Activated naive CD8-positive, alpha-beta T cell treated with anti-CD3 and anti-CD28 coated beads, Interleukin-2, amount 50 U/mL, for 24 hours (primary cell): ENCODE measurements around the gene ACSL3.
"Not testable (repeated sequence)": the region's sequence is repeated elsewhere in the genome, so short reads cannot be mapped to it uniquely, and the experiment has no call there.

Source experiments
- ATAC-seq: fragments of 150-1000 bp; cut with Tn5 transposase; one replicate; pipeline ENCODE4 v1.10.0; 2021
- DNase-seq: peaks from one replicate; pipeline ENCODE4 v3.0.0; 2021
- H3K27ac Mint-ChIP-seq: one replicate; pipeline ENCODE4 v1.8.0; 2021; ENCODE audit warnings: mild to moderate bottlenecking, mixed read lengths
- H3K27me3 Mint-ChIP-seq: one replicate; pipeline ENCODE4 v1.8.0; 2021; ENCODE audit warnings: mixed read lengths
- H3K36me3 Mint-ChIP-seq: one replicate; pipeline ENCODE4 v1.8.0; 2021; ENCODE audit warnings: low read depth, mixed read lengths
- H3K4me1 Mint-ChIP-seq: one replicate; pipeline ENCODE4 v1.8.0; 2021; ENCODE audit warnings: mixed read lengths
- H3K4me3 Mint-ChIP-seq: one replicate; pipeline ENCODE4 v1.8.0; 2021; ENCODE audit warnings: mild to moderate bottlenecking, moderate library complexity, mixed read lengths
- H3K9me3 Mint-ChIP-seq: one replicate; pipeline ENCODE4 v1.8.0; 2021; ENCODE audit warnings: mixed read lengths

Gene ACSL3

GRCh38 chr2:222842491-222843174 lies 18.2 kb upstream of the ACSL3 start:
- peaks cover 2% of the 10 kb centered on the region for H3K27me3 Mint-ChIP-seq
- H3K4me1 Mint-ChIP-seq: peaks cover 10% of the 10 kb centered on the region
- H3K27ac Mint-ChIP-seq: no peak overlapping the region
- DNase-seq: no peak
- H3K9me3 Mint-ChIP-seq: no peaks in the 10 kb centered on the region
- no peak overlapping the region for H3K4me3 Mint-ChIP-seq
- no peaks in the 10 kb centered on the region for H3K36me3 Mint-ChIP-seq
- ATAC-seq: no peak

GRCh38 chr2:222844323-222844722 lies 16.5 kb upstream of the ACSL3 start:
- H3K4me1 Mint-ChIP-seq: peaks cover 10% of the 10 kb centered on the region
- DNase-seq (no peak), ATAC-seq (no peak)
- no peak overlapping the region for H3K27ac Mint-ChIP-seq
- H3K9me3 Mint-ChIP-seq: no peaks in the 10 kb centered on the region
- H3K4me3 Mint-ChIP-seq: no peak overlapping the region
- peaks cover 2% of the 10 kb centered on the region for H3K27me3 Mint-ChIP-seq
- no peaks in the 10 kb centered on the region for H3K36me3 Mint-ChIP-seq

DNA sequence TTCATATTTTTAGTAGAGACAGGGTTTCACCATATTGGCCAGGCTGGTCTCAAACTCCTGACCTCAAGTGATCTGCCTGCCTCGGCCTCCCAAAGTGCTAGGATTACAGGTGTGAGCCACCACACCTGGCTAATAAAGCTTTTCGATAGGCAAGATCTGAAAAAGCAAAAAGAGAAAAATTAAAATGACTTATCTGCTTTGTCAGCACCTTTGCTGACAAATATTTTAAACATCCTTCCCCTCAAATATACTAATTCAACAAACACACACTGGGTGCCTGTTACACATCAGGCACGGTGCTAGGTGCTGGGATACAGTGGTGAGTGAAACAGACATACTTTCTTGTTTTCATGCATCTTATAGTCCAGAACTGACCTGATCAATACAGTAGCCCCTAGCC lies 15.5 kb upstream of the ACSL3 start:
- H3K9me3 Mint-ChIP-seq, H3K4me3 Mint-ChIP-seq, H3K27ac Mint-ChIP-seq, H3K4me1 Mint-ChIP-seq, ATAC-seq, H3K36me3 Mint-ChIP-seq, DNase-seq, H3K27me3 Mint-ChIP-seq: not testable (repeated sequence)

GRCh38 chr2:222846003-222846402 lies 14.8 kb upstream of the ACSL3 start:
- DNase-seq (no peak), ATAC-seq (no peak)
- Mint-ChIP-seq H3K9me3 (no peaks in the 10 kb centered on the region), H3K36me3 (no peaks in the 10 kb centered on the region), H3K27me3 (peaks cover 2% of the 10 kb centered on the region), H3K27ac (no peak overlapping the region), H3K4me3 (no peak overlapping the region), H3K4me1 (peaks cover 5% of the 10 kb centered on the region)

- not testable (repeated sequence) for H3K27ac Mint-ChIP-seq
Observed at GRCh38 chr2:222848031-222848430, 12.8 kb upstream of the ACSL3 start.

GRCh38 chr2:222848862-222849261 lies 12.0 kb upstream of the ACSL3 start:
- no peak overlapping the region for H3K27ac Mint-ChIP-seq
- no peaks in the 10 kb centered on the region for H3K4me1 Mint-ChIP-seq
- no peak for DNase-seq
- H3K27me3 Mint-ChIP-seq: peaks cover 2% of the 10 kb centered on the region
- H3K36me3 Mint-ChIP-seq: no peaks in the 10 kb centered on the region
- H3K4me3 Mint-ChIP-seq: no peak overlapping the region
- ATAC-seq: no peak
- no peaks in the 10 kb centered on the region for H3K9me3 Mint-ChIP-seq

More at GRCh38 chr2:222848031-222848430, 12.8 kb upstream of the ACSL3 start:
- not testable (repeated sequence) for DNase-seq, ATAC-seq, H3K27me3 Mint-ChIP-seq, H3K9me3 Mint-ChIP-seq, H3K4me1 Mint-ChIP-seq, H3K4me3 Mint-ChIP-seq, H3K36me3 Mint-ChIP-seq

DNA sequence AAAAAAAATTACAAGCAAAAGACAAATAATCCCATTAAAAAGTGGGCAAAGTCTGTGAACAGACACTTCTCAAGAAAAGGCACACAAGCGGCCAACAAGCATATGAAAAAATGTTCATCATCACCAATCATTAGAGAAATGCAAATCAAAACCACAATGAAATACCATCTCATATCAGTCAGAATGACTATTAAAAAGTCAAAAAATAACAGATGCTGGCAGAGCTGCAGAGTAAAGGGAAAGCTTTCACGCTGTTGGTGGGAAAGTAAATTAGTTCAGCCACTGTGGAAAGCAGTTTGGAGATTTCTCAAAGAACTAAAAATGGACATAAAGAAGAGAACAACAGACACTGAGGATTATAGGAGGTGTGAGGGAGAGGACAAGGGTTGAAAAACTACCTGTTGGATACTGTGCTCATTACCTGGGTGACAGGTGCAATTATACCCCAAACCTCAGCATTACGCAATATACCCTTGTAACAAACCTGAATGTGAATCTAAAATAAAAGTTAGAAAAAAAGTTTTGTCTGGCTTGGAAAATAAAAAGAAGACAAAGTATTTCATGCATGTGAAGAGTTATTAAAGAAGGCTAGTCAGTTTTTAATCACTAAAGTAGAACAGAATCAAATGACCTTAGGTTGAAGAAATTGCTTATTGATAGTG lies 8.7 kb upstream of the ACSL3 start:
- H3K27ac Mint-ChIP-seq: no peak overlapping the region
- H3K36me3 Mint-ChIP-seq: no peaks in the 10 kb centered on the region
- H3K9me3 Mint-ChIP-seq: no peaks in the 10 kb centered on the region
- H3K27me3 Mint-ChIP-seq: peaks cover 2% of the 10 kb centered on the region
- H3K4me3 Mint-ChIP-seq: no peak overlapping the region
- ATAC-seq: no peak
- no peaks in the 10 kb centered on the region for H3K4me1 Mint-ChIP-seq
- no peak for DNase-seq

DNA sequence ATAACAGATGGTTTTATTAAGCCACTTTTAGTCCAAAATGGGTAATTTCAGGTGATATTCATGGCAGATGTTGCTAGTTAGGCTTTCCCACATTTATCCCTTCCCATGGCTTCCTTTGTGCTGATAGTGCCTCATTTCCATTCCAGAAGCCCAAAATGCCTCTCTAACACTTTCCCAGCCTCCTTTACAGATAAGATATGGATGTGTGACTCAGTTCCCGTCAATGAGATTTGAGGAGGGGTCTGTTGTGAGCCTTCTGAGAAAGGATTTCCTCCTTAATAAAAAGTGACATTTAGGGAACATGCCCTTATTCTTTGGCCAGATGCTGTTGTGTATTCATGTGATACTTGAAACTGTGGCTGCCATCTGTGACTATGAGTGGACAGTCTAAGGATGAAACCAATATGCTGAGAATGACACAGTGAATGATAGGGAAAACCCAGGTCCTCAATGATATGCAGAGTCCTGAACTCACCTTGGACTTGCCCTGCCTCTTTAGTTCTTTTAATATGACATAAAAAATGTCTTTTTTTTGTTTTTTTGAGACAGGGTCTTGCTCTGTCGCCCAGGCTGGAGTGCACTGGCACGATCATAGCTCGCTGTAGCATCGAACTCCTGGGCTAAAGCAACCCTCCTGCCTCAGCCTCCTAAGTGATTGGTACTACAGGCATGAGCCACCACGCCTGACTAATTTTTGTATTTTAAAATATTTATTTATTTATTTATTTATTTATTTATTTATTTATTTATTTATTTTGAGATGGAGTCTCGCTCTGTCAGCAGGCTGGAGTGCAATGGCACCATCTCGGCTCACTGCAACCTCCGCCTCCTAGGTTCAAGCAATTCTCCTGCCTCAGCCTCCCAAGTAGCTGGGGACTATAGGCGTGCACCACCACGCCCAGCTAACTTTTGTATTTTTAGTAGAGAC lies 5.8 kb upstream of the ACSL3 start:
- Mint-ChIP-seq H3K27ac (no peak overlapping the region), H3K9me3 (no peaks in the 10 kb centered on the region), H3K36me3 (no peaks in the 10 kb centered on the region), H3K4me1 (peaks cover 4% of the 10 kb centered on the region), H3K27me3 (peaks cover 3% of the 10 kb centered on the region), H3K4me3 (no peak overlapping the region)
- DNase-seq: no peak
- no peak for ATAC-seq

GRCh38 chr2:222859786-222860612 lies 837 bp upstream of the ACSL3 start:
- DNase-seq (no peak), ATAC-seq (no peak)
- H3K4me3 Mint-ChIP-seq: peak overlapping the region; percentile 73
- peak overlapping the region; percentile 32 for H3K27ac Mint-ChIP-seq
- no peaks in the 10 kb centered on the region for H3K9me3 Mint-ChIP-seq
- peaks cover 3% of the 10 kb centered on the region for H3K36me3 Mint-ChIP-seq
- peaks cover 7% of the 10 kb centered on the region for H3K4me1 Mint-ChIP-seq
- peaks cover 3% of the 10 kb centered on the region for H3K27me3 Mint-ChIP-seq

- H3K4me3 Mint-ChIP-seq: no peak overlapping the region
- DNase-seq: peak; percentile 32
Observed at GRCh38 chr2:222861411-222862105, 722 bp downstream of the ACSL3 start.

GRCh38 chr2:222862106-222862908 lies 1.5 kb downstream of the ACSL3 start:
- peaks cover 13% of the 10 kb centered on the region for H3K4me1 Mint-ChIP-seq
- peaks cover 3% of the 10 kb centered on the region for H3K27me3 Mint-ChIP-seq
- ATAC-seq (no peak), DNase-seq (no peak)
- no peaks in the 10 kb centered on the region for H3K9me3 Mint-ChIP-seq
- H3K4me3 Mint-ChIP-seq: no peak overlapping the region
- H3K36me3 Mint-ChIP-seq: peaks cover 3% of the 10 kb centered on the region
- H3K27ac Mint-ChIP-seq: peak overlapping the region; percentile 91

More at GRCh38 chr2:222861411-222862105, 722 bp downstream of the ACSL3 start:
- Mint-ChIP-seq H3K27me3 (peaks cover 3% of the 10 kb centered on the region), H3K36me3 (peaks cover 3% of the 10 kb centered on the region), H3K9me3 (no peaks in the 10 kb centered on the region), H3K4me1 (peaks cover 13% of the 10 kb centered on the region), H3K27ac (peak overlapping the region; percentile 91)
- ATAC-seq: peak; percentile 29

DNA sequence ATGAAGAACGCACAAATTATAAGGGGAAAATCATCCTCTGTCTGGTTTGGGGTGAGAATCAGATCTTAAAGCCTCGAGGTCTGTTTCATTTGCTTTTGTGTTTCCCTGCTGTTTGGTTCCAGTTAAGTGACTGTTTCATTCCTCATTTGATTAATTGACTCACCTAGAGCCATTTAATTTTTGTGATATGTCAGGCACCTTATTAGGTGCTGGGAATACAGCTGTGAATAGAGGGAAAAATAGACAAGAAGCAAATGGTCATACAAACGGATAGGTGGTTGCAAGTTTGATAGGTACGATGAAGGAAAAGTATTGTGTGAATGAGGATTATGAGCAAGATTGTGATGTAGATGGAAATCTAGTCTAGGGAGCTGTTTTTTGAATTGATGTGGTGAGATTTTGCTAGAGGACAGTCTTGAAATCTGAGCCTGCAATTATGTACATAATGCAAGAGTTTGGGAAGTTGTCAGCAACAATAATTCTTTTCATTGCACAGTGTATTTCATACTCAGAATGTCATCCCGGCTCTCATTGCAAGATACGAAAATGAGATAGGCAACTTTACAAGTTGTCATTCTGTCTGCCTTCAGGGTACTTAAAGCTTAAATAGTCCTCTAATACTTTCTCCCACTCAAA lies 2.2 kb downstream of the ACSL3 start:
- no peak overlapping the region for H3K4me3 Mint-ChIP-seq
- no peak overlapping the region for H3K27ac Mint-ChIP-seq
- H3K9me3 Mint-ChIP-seq: no peaks in the 10 kb centered on the region
- H3K4me1 Mint-ChIP-seq: peaks cover 13% of the 10 kb centered on the region
- H3K36me3 Mint-ChIP-seq: peaks cover 3% of the 10 kb centered on the region
- ATAC-seq (no peak), DNase-seq (no peak)
- peaks cover 1% of the 10 kb centered on the region for H3K27me3 Mint-ChIP-seq

DNA sequence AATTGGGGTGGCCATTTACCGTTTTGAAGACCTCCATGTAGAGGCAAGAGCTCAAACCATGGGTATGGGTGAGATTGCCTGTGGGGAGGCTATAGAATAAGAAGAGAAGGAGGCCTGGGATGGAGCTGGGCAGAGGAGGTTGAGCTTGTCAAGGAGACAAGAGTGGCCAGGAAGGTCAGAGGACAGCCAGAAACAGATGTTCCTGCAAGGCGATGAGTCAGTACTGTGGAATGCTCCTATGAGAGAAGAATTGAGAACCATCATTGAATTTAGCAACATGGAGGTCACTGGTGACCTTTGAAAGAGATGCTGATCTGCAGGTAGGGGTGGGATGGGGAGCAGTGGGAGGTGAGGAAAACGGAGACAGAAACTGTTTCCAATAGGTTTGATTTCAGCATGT lies 3.5 kb downstream of the ACSL3 start:
- no peaks in the 10 kb centered on the region for H3K27me3 Mint-ChIP-seq
- ATAC-seq (no peak), DNase-seq (no peak)
- no peak overlapping the region for H3K4me3 Mint-ChIP-seq
- H3K36me3 Mint-ChIP-seq: peaks cover 3% of the 10 kb centered on the region
- peaks cover 14% of the 10 kb centered on the region for H3K4me1 Mint-ChIP-seq
- H3K9me3 Mint-ChIP-seq: no peaks in the 10 kb centered on the region
- no peak overlapping the region for H3K27ac Mint-ChIP-seq
